ENCODE measurements around the gene ZNF483. TPM values are rescaled to one million over a fixed set of nuclear protein-coding genes. Genes with fewer than 3 reads are reported as not detected.
A peak's percentile ranks its signal among the peaks of the same experiment; 100 is the strongest.
"Not testable (repeated sequence)": the region's sequence is repeated elsewhere in the genome, so short reads cannot be mapped to it uniquely, and the experiment has no call there.

Gene ZNF483
- total RNA-seq, 1 experiment from 2014 or later: not detected

- Histone ChIP-seq H3K4me3 (no peak overlapping the region), H3K36me3 (no peaks in the 10 kb centered on the region), H3K9me3 (no peaks in the 10 kb centered on the region), H3K27me3 (no peaks in the 10 kb centered on the region)
- DNase-seq: no peak
Observed at GRCh38 chr9:111527347-111527746, 2.4 kb downstream of the ZNF483 start.

DNA sequence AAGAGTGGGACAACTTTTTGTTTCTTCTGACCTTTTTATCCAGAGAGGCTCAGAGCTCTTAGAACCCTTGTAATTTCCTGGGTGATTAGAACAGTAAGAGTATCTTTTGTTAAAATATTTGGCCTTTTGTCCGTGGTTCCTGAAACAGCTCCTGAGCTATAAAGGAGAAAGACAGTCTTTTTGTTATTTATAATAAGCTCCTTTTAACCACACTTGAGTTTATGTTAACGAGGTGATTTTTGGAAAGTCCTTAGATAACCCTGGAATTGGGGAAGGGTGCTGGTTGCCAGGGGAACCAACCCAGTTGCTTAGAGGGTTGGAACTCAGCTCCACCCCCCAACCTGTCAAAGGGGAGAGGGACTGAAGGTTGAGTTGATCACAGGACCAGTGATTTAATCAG, 4.8 kb downstream of the ZNF483 start:
- Histone ChIP-seq H3K9me3 (no peaks in the 10 kb centered on the region; the same call in 1 of the 2 replicates), H3K36me3 (no peaks in the 10 kb centered on the region), H3K27me3 (no peaks in the 10 kb centered on the region), H3K4me3 (no peak overlapping the region)
- no peak for DNase-seq

DNA sequence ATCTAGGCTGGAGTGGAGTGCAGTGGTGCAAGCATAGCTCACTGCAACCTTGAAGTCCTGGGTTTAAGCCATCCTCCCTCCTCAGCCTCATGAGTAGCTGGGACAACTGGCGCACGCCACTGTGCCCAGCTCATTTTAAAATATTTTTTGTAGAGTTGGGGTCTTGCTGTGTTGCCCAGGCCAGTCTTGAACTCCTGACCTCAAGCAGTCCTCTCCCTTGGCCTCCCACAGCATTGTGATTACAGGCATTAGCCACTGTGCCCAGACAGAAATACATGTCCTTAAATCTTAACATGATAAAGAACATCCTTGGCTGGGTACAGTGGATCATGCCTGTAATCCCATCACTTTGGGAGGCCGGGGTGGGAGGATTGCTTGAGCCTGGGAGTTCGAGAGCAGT, 6.7 kb downstream of the ZNF483 start:
- H3K27me3 ChIP-seq: no peaks in the 10 kb centered on the region
- DNase-seq: no peak
- no peak overlapping the region for H3K4me3 ChIP-seq

DNA sequence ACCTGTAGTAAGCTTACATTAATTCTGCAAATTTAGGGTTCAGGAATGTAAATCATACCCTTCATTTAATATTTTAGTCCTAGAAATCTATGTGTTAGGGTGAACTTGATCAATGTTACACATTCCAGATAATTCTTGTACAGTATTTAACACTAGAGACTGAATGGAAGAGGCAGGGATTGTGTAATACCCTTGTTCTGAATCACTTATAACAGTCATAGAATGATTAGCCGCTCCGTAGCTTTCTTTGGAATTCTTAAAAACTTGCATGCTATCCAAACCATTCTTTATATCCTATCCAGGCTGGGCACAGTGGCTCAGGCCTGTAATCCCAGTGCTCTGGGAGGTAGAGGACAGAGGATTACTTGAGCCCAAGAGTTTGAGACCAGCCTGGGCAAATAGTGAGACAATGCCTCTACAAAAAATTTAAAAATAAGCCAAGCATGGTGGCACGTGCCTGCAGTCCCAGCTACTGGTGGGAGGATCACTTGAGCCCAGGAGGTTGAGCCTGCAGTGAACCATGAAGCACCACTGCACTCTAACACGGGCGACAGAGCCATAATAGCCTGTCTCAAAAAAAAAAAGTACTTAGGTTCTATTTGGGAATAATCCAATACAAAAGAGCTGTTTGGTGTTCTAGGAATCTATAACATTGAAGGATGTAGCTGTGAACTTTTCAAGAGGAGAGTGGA, 8.3 kb downstream of the ZNF483 start:
- peaks cover 2% of the 10 kb centered on the region; the same call in 1 of the 2 replicates for H3K9me3 ChIP-seq
- H3K36me3 ChIP-seq: no peaks in the 10 kb centered on the region
- no peak overlapping the region for H3K4me3 ChIP-seq
- DNase-seq: no peak
- H3K27me3 ChIP-seq: no peaks in the 10 kb centered on the region

More for the DNA sequence above, 6.7 kb downstream of the ZNF483 start:
- Histone ChIP-seq H3K36me3 (no peaks in the 10 kb centered on the region), H3K9me3 (peaks cover 2% of the 10 kb centered on the region; the same call in 1 of the 2 replicates)

GRCh38 chr9:111542497-111543254, 17.7 kb downstream of the ZNF483 start:
- H3K36me3 ChIP-seq: no peaks in the 10 kb centered on the region
- H3K4me3 ChIP-seq: no peak overlapping the region
- H3K9me3 ChIP-seq: peaks cover 59% of the 10 kb centered on the region
- no peaks in the 10 kb centered on the region for H3K27me3 ChIP-seq
- DNase-seq: no peak

DNA sequence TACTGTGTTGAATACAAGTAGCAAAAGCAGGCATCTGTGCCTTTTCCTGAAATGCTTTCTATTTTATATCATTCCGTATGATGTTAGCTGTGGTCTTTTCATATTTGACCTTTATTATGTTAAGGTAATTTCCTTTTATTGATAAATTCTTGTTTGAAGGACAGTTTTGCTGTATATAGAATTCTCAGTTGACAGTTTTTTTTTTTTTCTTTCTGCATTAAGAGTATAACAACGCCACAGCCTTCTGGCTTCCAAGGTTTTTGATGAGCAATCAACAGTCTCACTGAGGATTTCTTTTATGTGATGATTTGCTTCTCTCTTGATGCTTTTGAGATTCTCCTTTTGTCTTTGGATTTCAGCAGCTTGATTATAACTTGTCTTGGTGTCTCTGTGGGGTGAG, 23.6 kb downstream of the ZNF483 start:
- Histone ChIP-seq H3K36me3 (no peaks in the 10 kb centered on the region), H3K27me3 (no peaks in the 10 kb centered on the region), H3K9me3 (peaks cover 35% of the 10 kb centered on the region), H3K4me3 (no peak overlapping the region)
- no peak for DNase-seq

DNA sequence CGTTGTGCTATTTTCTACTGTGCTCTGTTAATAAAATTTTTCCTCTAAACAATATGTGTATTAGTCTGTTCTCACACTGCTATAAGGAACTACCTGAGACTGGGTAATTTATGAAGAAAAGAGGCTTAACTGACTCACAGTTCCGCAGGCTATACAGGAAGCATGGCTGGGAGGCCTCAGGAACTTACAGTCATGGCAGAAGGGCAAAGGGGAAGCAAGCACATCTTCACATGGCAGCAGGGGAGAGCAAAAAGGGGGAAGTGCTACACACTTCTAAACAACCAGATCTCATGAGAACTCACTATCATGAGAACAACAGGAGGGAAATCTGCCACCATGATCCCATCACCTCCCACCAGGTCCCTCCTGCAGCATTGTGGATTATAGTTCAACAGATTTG, 30.4 kb downstream of the ZNF483 start:
- H3K36me3 ChIP-seq, DNase-seq: not testable (repeated sequence)

DNA sequence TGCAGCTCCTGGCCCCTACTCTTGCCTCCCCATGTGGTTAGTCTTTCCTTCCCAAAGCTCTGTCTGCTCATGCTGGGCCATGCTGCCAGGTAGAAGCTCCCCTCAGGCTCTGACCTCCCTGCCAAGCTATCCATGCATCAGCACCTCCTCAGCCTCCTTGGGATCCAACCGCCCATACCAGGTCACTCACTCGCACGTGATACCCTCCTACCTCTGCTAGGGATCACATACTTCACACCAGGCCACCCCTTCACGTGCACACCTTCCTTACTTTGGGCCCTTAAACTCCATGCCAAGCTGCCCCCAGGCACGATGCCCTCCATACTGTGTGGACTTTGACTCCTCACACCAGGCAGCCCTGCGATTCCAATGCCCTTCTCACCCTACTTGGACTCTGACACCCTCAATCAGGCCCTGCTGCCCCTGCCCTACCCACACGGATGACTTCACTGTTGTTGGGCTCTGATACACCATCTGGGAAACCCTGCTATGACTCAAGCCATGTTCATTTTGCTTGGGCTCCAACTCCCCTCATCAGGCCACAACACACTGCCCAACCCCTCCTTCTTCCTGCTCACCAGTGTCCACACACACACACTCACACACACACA, 34.1 kb downstream of the ZNF483 start:
- Histone ChIP-seq H3K4me3 (no peak overlapping the region), H3K36me3 (peaks cover 13% of the 10 kb centered on the region), H3K9me3 (no peaks in the 10 kb centered on the region), H3K27me3 (no peaks in the 10 kb centered on the region)
- peak; percentile 67 for DNase-seq

More for the DNA sequence above, 30.4 kb downstream of the ZNF483 start:
- not testable (repeated sequence) for H3K4me3 ChIP-seq, H3K27me3 ChIP-seq, H3K9me3 ChIP-seq

DNA sequence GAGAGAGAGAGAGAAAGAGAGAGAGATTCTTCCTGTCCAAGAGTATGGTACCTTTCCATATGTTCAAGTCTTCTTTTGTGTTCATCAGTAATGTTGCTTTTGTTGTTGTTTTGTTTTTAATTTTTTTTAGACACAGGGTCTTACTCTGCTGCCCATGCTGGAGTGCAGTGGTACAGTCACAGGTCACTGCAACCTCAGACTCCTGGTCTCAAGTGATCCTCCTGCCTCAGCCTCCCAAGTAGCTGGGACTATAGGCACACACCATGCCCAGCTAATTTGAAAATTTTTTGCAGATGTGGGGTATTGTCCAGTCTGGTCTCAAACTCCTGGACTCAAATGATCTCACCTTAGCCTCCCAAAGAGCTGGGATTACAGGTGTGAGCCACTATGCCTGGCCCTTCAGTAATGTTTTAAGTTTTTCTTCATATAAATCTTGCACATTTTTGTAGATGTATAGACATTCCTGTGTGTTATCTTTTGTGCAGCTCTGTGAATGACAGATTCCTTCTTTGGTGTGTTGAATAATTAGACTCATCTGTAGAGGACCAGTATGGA, 36.3 kb downstream of the ZNF483 start:
- H3K27me3 ChIP-seq: no peaks in the 10 kb centered on the region
- no peak for DNase-seq
- H3K36me3 ChIP-seq: peaks cover 32% of the 10 kb centered on the region
- H3K4me3 ChIP-seq: no peak overlapping the region
- H3K9me3 ChIP-seq: no peaks in the 10 kb centered on the region

DNA sequence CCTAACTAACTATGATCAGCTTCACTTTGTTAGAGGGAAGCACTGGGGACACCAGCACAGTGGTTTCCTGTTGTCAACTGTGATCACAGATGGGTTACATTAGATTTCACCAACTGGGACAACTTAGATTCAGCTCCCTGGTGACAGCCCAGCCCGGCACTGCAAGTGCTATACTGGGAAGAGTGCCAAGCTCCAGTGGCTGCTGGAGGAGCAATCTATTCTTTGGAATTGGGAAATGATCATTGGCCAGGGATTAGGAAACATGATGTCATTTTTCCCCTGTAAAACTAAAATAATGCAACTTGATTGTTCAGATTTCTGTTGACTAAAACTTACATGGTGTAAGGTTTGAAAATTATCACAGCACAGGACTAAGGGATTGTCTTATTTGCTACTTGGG, 41.3 kb downstream of the ZNF483 start:
- Histone ChIP-seq H3K36me3 (peaks cover 81% of the 10 kb centered on the region), H3K27me3 (no peaks in the 10 kb centered on the region), H3K9me3 (peaks cover 4% of the 10 kb centered on the region), H3K4me3 (no peak overlapping the region)
- DNase-seq: peak; percentile 7

DNA sequence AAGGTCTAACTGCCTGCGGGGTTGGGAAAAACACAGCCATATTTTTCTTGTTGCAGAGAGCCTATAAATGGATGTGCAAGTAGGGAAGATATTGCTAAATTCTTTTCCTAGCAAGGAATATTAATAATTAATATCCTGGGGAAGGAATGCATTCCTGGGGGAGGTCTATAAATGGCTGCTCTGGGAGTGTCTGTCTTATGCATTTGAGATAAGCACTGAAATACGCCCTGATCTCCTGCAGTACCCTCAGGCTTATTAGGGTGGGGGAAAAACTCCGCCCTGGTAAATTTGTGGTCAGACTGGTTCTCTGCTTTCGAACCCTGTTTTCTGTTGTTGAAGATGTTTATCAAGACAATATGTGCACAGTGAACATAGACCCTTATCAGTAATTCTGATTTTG, 43.1 kb downstream of the ZNF483 start:
- H3K36me3 ChIP-seq: peaks cover 92% of the 10 kb centered on the region
- not testable (repeated sequence) for DNase-seq, H3K9me3 ChIP-seq, H3K27me3 ChIP-seq, H3K4me3 ChIP-seq

DNA sequence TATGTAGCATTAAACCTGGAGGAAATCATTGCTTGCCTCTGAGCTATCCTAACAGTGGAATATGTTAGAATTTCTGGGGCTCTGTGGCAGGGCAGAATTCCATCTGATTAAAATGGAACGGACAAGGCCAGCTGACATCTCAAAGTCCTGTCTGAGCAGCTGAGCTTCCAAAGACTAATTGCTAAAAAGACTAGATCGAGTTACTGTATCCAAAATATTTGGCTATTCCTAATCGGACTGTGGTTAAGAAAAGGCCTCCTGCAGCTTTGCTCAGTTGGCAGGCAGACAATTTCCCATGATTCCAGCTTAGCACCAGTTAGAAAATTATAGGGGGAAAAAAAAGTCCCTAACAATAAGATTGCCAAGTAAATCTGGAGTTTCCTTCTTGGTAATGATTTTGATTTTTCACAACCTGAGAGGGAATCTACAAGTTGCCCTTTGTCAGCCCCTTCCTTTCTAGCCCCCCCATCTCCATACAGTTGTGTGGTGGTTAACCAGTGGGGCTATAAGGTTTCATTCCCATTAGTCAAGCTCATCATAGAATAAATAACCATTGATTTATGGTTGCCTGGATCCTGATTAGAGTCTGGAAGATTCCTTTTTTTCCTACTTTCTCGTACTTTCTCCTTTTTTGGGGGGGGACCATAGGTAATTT, 48.1 kb downstream of the ZNF483 start:
- peak; percentile 43 for DNase-seq
- no peaks in the 10 kb centered on the region for H3K27me3 ChIP-seq
- no peak overlapping the region for H3K4me3 ChIP-seq
- H3K9me3 ChIP-seq: peaks cover 4% of the 10 kb centered on the region
- H3K36me3 ChIP-seq: peaks cover 93% of the 10 kb centered on the region

- Histone ChIP-seq H3K4me3 (no peak overlapping the region), H3K36me3 (peaks cover 73% of the 10 kb centered on the region), H3K27me3 (no peaks in the 10 kb centered on the region), H3K9me3 (no peaks in the 10 kb centered on the region)
- DNase-seq: peak; percentile 77
Observed at GRCh38 chr9:111582888-111583287, 57.9 kb downstream of the ZNF483 start.

DNA sequence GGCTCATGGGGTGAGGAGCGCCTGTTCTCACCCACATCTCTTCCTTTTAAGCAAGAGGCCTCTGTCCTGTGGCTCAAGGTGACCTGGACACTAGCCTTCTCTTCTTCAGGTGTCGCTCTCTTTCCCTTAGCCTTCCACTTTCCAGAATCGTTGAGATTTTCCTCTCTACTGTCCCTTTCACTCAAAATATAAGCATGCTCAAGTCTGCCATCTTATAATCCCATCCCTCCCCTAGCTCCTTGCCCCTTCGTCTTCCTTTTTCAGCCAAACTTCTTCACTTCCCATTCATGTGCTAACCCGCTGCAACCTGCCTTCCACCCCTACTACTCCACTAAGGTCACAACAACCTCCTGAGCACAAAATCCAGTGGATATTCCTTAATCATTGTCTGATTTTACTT, 61.4 kb downstream of the ZNF483 start:
- Histone ChIP-seq H3K27me3 (no peaks in the 10 kb centered on the region), H3K4me3 (no peak overlapping the region), H3K36me3 (peaks cover 66% of the 10 kb centered on the region), H3K9me3 (no peaks in the 10 kb centered on the region)
- no peak for DNase-seq

DNA sequence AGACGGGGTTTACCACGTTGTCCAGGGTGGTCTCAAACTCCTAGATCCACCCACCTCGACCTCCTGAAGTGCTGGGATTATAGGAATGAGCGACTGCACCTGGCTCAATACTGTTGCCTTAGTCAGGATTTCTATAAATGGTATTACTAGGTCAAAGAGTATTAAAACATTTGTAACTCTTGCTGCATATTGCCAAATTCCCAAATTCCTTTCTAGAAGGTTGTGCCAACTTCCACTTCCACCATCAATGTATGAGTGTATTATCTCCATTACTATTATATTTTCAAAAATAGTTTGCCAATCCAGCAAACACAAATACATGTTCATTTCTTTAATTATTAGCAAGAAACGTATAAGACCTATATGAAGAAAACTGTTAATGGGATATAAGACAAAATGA, 63.9 kb downstream of the ZNF483 start:
- Histone ChIP-seq H3K36me3 (peaks cover 64% of the 10 kb centered on the region), H3K4me3 (no peak overlapping the region), H3K27me3 (no peaks in the 10 kb centered on the region), H3K9me3 (no peaks in the 10 kb centered on the region)
- no peak for DNase-seq

- peak; percentile 28 for DNase-seq
- Histone ChIP-seq H3K36me3 (peaks cover 34% of the 10 kb centered on the region), H3K9me3 (no peaks in the 10 kb centered on the region), H3K4me3 (peak overlapping the region; percentile 61), H3K27me3 (no peaks in the 10 kb centered on the region)
Observed at GRCh38 chr9:111597852-111598732, 73.1 kb downstream of the ZNF483 start.
